GM19455 (cell line): ENCODE results near the gene OR2F1.

Source experiments
- ATAC-seq: cut with Tn5 transposase; IDR thresholded peaks from one replicate; pipeline ENCODE4 v1.9.1; 2021; ENCODE audit not compliant: unreplicated experiment

Gene OR2F1, protein sequence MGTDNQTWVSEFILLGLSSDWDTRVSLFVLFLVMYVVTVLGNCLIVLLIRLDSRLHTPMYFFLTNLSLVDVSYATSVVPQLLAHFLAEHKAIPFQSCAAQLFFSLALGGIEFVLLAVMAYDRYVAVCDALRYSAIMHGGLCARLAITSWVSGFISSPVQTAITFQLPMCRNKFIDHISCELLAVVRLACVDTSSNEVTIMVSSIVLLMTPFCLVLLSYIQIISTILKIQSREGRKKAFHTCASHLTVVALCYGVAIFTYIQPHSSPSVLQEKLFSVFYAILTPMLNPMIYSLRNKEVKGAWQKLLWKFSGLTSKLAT

DNA sequence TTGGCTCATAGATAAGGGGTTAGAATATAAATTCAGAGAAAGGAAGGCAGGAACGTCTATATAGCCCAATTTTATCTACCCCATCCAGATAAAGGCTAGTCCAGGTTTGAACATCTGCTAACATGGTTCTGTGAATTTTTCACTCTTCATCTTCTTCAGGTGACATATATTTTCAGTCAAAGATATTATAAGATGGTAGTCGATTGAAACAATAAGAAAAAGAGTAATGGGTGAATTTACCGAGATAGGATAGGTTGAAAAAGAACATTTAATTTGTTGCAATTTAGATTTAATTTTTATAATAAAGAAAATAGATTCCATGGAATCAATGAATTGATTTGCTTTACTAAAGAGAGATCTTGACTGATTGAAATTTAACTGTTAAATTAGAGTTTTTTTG is at the start of gene OR2F1:
Gene OR2F1, plus strand, starts transcription at position 301 of the 400 bp plus-strand sequence. CDS start 5,127 bp downstream, outside the sequence.
- no peak for ATAC-seq

DNA sequence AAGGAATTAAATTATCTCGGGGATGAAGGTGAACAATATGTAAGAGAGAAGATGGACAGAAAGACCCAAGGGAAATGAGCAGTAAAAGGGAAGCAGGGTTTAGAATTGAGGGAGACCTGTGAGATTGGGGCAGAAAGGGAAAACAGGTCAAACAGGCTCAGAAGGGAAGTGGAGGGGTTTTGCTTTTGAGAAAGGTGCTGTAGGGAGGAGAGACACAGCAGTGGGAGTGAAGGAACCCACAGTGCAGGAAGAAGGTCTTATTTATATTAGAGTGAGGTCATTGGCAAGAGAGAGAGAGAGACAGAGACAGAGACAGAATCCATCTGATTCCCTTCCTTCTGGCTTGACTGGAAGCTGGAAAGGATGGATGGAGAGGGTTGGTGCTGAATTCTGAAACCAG is 49.1 kb upstream of the OR2F1 start:
- no peak for ATAC-seq

DNA sequence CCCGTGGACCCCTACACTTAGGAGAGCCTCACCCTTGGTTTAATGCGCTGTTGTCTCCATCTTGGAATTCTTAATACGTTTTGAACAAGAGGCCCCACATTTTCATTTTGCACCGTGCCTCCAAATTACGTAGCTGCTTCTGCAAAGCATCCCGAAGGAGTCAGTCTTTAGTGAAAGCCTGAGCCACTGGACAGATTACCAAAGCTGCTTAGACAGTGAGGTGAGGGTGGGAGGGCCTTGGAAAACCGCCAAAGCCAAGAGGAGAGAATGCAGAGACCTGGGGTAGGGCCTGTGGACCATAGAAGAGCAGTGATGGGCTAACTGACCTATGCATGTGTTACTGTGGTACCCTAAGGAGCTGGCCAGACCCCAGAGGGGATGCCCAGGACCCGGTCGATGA is 48.5 kb upstream of the OR2F1 start:
- no peak for ATAC-seq

DNA sequence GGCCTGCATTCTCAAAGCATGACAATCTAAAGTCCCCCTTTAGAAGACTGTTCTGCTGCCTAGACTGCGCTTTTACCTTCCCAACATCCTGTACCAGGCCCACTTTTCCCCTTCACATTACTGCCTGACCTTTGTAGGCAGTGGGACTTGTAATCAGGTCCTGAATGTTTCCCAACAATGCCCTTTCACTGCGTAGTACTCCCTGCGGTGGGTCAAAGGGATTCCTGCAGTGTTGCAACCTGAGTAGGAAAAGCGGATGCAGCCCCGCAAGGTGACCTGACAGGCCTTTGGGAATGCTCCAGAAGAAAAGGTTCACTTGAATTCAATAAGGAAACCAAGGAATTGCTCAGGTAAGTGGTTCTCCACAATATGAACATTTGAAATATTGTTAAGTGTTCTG is 47.7 kb upstream of the OR2F1 start:
- ATAC-seq = no peak

DNA sequence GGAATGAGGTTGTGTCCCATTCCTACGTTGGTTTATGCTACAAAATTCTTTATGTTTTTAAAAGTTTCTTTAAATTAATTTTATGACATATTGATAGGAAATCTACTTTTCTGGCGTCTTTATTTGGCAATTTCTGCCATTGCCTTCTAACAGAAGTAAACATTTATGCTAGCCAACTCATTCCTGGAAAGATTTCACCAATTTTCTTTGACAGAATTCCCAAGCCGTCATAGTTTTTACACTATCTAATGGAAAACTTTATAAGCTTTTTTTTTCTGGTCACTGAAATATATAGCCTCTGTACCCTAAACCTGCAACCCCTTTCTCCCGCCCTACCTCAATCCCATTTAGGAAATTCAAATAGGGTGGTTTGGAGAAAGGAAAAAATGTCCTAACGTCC is 46.5 kb upstream of the OR2F1 start:
- no peak for ATAC-seq

DNA sequence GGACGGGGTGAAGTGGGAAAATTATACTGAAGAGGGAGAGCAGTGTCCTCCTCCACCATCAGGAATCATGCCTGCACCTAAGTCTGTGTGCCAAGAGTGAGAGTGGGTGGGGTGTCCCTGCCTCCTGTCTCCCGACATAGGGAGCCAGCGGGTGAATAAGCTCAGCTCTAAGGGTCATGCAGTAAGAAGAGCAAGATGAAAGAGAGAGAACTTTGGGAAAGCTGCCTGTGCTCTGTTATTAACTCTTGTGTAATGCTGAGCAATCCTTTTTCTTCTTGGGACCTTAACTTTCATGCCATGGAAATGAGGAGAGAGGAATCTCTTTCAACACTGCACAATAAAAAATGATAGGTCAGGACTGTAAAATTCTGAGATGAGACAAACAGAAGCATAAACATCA is 44.8 kb upstream of the OR2F1 start:
- ATAC-seq = no peak

DNA sequence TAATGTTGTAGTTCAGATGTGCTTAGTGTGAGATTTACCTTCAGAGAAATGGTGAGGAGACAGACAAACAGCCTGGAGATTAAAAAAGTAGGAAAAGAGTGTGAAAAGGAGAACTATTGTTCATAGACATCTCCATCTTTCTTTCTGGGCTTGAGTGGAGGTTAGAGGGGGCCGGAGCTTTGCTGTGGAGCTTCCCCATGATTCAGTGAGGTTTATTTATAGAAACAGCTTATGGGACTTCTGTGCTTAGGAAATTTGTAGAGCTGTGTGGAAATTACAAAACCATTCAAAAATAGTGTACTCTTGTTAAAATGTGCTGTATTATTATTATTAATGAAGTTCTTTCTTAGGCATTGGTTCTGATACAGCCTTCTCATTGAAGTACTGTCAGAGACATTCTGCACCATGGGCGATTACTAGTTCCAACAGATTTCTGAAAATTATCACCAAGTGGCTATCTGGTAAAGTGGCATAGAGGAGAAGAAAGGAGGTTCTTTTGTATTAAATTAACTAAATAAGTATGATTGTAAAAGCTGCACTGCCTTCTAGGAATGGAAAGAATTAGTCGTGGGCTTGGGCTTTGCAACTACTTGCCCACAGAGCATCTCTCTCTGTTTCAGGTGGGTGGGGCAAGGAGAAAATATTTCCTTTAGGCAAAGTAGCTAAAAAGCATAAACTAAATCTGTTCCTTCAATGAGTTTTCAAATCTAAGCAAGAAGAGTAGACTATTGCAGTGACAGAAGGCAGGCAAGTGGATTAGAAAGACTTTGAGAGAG is 44.0 kb upstream of the OR2F1 start:
- ATAC-seq = no peak

DNA sequence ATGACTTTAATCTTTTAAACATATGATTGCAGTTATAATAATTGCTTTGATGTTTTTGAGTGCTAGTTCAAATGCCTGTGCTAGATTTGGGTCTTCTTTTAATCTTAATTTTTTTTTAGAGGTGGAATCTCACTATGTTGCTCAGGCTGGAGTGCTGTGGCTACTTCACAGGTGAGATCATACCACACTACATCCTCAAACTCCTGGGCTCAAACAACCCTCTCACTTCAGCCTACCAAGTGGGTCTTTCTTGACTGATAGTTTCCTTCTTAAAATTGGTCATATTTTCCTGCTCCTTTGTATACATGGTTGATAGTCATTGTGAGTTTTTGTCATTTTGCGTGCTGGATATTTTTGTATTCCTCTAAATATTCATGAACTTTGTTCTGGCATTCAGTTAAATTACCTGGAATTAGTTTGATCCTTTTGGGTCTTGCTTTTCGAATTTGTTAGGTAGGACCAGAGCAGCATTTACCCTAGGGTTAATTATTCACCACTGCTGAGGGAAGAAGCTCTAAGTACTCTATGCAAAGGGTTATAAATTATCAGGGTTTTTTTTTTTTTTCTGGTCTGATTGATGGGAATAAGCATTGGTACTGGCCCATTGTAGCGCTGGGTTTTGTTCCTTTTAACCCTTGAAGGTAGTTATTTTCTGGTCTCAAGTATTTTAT is 40.6 kb upstream of the OR2F1 start:
- ATAC-seq = no peak

DNA sequence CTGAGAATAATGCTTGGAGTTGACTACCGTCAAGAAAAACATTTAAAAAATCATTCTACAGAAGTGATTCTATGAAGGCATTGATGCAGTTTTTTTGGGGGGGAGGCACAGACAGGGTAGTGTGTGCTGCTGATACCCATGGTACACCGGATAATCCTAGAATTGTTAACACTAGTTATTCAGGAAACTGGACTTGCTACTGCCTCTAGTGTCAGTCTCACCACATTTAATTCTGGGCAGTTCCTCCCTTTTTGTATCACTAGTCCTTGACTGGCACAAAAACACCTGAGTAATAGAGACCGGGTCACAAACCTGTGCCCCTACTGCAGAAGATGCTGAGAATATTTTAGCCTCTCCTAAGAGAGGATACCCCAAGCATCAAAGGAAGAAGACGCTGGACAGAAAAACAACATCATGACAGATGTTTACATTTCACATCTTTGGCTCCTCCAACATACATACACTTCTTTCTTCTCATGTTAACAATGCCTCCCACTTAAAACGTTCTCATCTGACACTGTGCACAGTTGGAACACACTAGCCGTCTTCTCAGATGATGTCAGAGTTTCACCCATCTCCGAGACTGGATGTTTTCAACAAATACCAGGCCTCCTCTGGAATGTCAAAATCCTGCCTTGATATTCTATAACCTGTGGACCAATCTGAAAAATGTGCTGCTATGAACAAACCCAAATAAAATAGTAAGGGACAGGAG is 39.5 kb upstream of the OR2F1 start:
- ATAC-seq = no peak

DNA sequence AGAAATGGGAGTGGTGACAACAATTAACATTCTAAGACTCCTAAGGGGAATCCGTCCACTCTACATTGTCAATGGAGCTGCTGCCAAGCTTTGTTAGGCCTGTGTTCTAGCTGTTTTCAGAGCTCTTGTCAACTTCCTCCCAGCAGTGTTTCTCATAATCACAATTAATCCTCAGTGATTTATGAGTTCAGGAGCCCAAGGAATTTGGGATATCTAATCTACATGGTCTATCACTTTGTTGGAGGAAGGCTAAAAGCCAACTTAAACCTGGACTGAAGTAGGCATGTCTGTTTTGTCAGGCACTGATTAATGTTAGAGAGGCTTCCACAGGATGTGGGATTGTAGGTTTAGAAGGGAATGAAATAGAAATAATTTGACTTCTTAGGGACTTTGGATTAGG is 29.8 kb upstream of the OR2F1 start:
- no peak for ATAC-seq

DNA sequence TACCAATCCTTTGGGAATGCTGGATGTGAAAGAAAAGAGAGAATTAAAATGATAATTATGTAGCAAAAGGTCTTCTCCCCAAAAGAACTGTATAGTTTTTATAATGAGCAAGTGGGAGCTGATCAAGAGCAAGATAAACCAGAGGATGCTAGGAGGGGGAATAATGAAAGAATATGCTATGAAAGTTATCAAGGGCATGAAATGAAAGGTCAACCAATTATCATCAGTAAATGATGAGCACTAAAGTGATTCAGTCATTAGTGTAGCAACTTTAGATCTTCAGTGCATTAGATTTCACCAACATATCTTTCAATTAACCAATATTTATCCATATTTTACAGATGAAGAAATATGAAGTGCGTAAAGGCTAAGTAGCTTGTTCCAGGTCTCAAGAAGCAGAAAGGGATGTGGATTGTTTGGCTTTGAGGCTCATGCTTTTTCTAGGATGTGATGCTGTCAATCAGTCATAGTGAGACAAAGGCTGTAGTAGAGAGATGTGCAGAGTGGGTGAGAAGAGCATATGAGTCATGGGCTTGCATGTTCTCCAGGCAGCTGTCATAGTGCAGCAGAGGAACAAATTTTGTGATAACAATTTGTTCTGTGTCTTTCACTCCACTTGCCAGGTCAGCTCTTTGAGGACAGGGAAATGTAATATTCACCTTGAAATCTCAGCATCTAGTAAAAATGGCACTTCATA is 25.3 kb upstream of the OR2F1 start:
- ATAC-seq = no peak

DNA sequence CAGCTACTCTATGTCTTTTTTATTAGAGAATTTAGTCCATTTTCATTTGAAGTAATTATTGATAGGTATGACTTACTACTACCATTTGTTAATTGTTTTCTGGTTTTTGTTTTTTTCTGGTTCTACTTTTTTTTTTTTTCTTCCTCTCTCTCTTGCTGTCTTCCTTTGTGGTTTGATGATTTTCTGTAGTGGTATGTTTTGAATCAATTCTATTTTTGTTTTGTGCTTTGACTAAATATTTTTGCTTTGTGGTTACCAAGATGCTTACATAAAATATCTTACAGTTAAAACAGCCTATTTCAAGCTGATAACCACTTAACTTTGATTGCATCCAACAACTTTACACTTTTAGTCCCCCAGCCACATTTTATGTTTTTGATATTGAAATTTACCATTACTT is 22.9 kb upstream of the OR2F1 start:
- ATAC-seq = no peak

DNA sequence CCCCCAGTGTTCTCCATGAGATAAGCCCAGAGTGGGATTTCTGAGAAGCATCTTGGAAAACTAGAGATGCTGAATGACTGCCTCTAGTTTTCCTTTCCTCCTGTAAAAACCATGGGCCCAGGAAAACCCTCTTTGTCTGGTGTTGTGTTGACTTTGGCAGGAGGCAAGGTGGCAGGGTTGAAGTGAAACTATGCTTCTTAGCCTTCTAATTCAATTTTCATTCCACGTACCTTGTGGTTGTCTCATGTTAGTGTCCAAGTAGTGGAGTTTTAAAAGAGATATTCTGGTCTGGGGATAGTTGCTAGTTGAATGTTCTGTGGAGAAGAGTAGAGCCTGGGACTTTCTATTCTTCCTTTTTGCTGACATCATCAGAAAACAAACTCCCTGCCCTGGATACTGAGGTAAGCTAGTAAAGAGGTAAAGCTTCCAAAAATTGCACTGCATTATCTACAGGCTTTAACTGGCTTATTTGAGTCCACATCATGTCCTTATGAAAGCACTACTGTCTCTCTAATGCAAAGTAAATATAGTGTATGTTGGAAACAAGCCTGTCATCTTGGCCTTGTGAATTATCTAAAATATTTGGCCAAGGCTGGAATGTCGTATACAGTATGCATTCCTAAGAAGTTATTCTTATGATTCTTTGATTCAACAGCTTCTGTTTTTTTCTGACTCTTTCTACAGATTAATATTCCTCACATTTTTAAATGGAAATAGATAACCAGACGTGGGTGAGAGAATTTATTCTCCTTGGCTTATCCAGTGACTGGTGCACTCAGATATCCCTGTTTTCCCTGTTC is 19.9 kb upstream of the OR2F1 start, which contains the start of gene OR2F2:
Gene OR2F2, plus strand, starts transcription at position 708 of the 800 bp plus-strand sequence. Its CDS starts 0 bp downstream, at position 708.
- ATAC-seq = no peak

DNA sequence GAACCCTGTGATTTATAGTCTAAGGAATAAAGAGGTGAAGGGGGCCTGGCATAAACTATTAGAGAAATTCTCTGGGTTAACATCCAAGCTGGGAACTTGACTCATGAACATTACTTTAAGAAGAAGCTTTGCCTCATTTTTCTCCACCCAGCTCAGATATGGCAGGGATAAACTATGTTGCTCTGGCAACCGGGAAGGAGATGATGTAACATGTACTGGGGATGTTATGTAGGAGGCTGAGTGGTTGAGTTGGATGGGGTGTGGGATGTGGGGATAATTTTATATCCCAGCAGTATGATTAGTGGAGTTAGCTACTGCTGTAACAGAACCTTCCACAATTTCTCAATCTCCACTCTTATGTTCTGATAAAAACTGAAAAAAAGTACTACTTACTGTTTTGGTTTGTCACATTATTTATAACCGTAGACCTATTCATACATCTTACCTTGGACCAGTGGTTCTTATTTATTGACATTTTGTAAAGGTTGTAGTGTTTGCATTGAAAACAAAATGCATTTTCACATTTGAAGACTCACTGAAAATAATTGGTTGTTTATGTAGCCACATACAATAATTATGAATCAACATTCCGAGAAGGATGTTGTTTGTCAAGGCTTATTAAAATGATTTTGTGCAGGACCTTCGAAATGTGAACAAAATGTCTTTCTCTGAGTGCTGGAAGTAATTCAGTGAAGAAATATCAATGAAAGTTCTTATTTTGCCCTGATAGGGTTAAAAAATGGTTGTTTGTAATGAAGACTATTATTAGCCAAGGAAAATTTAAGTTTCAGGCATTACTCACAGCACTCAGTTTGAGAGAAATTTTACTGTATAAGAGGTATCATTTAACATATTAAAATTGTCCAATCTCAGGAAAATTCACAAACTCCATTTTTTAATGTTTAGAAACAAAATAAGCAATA is 18.3 kb upstream of the OR2F1 start:
- no peak for ATAC-seq

DNA sequence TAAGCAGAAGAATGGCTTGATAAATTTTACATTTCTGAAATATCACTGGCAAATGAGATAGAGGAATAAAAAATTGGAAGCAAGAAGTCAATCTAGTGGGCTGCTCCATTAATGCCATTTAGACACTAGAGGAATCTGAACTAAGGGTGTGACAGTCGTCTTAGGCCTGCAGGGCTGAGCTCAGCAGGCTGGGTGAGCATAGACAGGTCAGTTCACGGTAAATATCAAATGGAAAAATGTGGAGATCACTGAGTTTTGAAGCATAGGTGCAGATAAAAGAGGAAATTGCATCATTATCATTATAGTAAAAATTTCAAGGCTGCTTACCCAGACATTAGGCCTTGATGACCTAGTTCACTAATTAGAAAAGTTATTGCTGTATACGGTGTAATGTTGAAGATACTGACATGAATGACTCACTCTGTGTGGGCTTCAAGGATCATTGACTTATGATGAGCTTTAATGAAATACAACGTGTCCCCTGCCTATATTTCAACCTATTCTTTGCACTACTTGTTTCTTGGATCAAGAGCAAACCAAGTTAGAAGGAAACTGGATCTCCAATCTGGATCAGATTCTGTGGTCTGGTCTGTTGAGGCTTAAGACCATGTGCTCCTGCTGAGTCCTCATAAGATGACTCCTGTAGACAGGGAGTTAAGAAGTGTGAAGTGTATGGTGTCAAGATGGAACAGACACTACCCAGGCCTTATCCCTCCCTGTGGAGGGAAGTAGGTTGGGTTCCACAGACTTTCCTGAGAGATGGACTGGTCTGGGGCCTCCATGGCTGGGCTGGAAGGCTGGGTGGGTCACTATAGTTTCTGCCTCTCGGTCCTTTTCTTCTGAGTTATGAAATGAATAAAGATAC is 16.0 kb upstream of the OR2F1 start:
- no peak for ATAC-seq

DNA sequence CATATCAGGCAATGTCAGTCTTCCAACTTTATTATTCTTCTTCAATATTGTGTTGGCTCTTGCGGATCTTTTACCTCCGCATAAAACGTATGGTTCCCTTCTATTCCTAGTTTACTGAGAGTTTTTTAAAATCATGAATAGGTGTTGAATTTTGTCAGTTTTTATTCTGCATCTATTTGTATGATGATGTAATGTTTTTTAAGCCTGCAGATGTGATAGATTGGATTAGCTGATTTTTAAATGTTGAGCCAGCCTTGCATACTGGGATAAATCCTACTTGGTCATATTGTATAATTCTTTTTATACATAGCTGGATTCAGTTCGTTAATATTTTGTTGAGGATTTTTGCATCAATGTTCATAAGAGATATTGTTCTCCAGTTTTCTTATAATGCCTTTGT is 9.2 kb upstream of the OR2F1 start:
- no peak for ATAC-seq

DNA sequence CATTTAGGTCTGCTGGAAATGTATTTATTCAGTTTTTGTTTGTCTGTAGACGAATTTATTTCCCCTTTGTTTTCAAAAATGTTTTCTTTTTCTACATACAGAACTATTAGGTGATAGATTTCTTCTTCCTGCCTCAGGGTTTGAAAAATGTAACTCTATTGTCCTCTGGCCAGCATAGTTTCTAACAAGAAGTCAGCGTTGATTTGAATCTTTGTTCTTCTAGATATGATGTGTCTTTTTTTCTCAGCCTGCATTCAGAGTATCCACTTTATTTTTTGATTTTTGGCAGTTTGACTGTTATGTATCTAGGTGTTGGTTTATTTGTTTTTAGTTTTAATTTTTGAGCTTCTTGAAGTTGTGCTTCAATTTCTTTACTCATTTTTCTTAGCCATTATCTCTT is 7.5 kb upstream of the OR2F1 start:
- no peak for ATAC-seq

DNA sequence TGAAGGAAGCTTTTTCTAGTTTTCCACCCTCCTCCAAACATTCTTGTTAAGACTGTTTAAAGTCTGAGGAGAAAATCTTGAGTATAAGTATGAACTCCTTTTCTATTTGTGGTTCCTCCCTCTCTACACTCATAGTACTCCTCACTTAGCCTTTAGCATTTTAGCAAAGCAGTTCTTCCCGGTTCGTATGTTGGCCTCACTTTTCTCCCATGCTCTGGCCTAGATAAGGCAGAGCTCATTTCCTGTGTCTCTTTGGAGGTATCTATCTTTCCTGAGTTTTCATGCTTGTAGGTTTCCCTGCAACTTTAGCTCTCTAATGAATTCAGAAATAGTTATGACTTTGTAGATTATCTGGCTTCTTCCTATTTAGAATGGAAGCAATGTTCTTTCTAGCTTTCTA is 5.9 kb upstream of the OR2F1 start:
- ATAC-seq = no peak
